ENCODE data around the gene G3BP1.

GRCh38 chr5:151764801-151765200 is 7.0 kb upstream of the G3BP1 start:
- no peak for TF ChIP-seq EGR1 (IDR thresholded peaks at IDR 0.05)
- TF ChIP-seq RAD21 (IDR thresholded peaks at IDR 0.05; ENCODE audit: low read depth): no peak
- no peak for TF ChIP-seq MAX (IDR thresholded peaks at IDR 0.05)
- TF ChIP-seq TEAD4 (IDR thresholded peaks at IDR 0.05): no peak
- TF ChIP-seq REST (IDR thresholded peaks at IDR 0.05; ENCODE audit: low read depth): no peak
- no peak for TF ChIP-seq EP300 (IDR thresholded peaks at IDR 0.05; ENCODE audit: borderline replicate concordance)
- TF ChIP-seq TAF1 (IDR thresholded peaks at IDR 0.05; ENCODE audit: low read depth): no peak
- no peak for TF ChIP-seq CEBPB (IDR thresholded peaks at IDR 0.05)
- no peak for TF ChIP-seq USF1 (IDR thresholded peaks at IDR 0.05)
- TF ChIP-seq NFIC (IDR thresholded peaks at IDR 0.05): no peak
- no peak for TF ChIP-seq YY1 (IDR thresholded peaks at IDR 0.05; ENCODE audit: low read depth)
- no peak for TF ChIP-seq TCF12 (IDR thresholded peaks at IDR 0.05; ENCODE audit: low read depth)
- TF ChIP-seq CREB1 (IDR thresholded peaks at IDR 0.05; ENCODE audit: low read depth): no peak
- no peak for TF ChIP-seq FOXM1 (IDR thresholded peaks at IDR 0.05; ENCODE audit: borderline replicate concordance, low read depth)

Data from Ishikawa (cell line).